Tibial artery (tissue), 4 donors: ENCODE results near the gene SLC25A14.
"Not testable (repeated sequence)": the region's sequence is repeated elsewhere in the genome, so short reads cannot be mapped to it uniquely, and the experiment has no call there.

Experiments used
- DNase-seq, 2 donors: peaks; one replicate each; pipeline ENCODE4 v3.0.0-alpha.2; 2019
- H3K27ac ChIP-seq, 2 donors: fragments of 200-600 bp; sonication (generic) in 1 of 2; 1 replicate in 1 of 2; 2 replicates in 1 of 2; pipeline ENCODE4 v1.5.1; 2018 to 2019; ENCODE audit warnings: mild to moderate bottlenecking in 1 of 2
- H3K27me3 ChIP-seq, 2 donors: fragments of 200-600 bp; sonication (generic) in 1 of 2; one replicate each; pipeline versions ENCODE4 v1.5.1 to v1.6.0; 2016 to 2019
- H3K36me3 ChIP-seq, 3 donors: fragments of 200-600 bp; sonication (generic) in 2 of 3; one replicate each; pipeline ENCODE4 v1.5.1; 2016 to 2019; ENCODE audit warnings: mild to moderate bottlenecking in 2 of 3
- H3K4me1 ChIP-seq, 4 donors: fragments of 200-600 bp; sonication (generic) in 2 of 4; 1 replicate in 3 of 4; 2 replicates in 1 of 4; pipeline ENCODE4 v1.5.1; 2016 to 2019
- H3K4me3 ChIP-seq, 2 donors: fragments of 200-600 bp; sonication (generic) in 1 of 2; 1 replicate in 1 of 2; 2 replicates in 1 of 2; pipeline ENCODE4 v1.5.1; 2018 to 2019; ENCODE audit warnings: mild to moderate bottlenecking in 2 of 2
- H3K9me3 ChIP-seq, 3 donors: fragments of 200-600 bp; sonication (generic) in 1 of 3; one replicate each; pipeline ENCODE4 v1.5.1; 2016 to 2019
- CTCF ChIP-seq, 2 experiments: fragments of 200-600 bp in 1 of 2; fragments of 450-650 bp in 1 of 2; IDR thresholded peaks; one replicate each; pipeline ENCODE4 v1.5.1; 2017 to 2019; ENCODE audit warnings: antibody characterized with exemption in 2 of 2, mild to moderate bottlenecking in 1 of 2, moderate library complexity in 1 of 2
- intact Hi-C: fragments of 100-400 bp; cut with DNase I; formaldehyde crosslinking; loops from one replicate; pipeline ENCODE4 v1.15.0; 2023; ENCODE audit warnings: low total_unique reads

SLC25A14 gene

GRCh38 chrX:130300010-130300282, 39.8 kb upstream of the SLC25A14 start:
- H3K27ac ChIP-seq: no peak overlapping the region
- H3K4me3 ChIP-seq: no peak overlapping the region
- no peak for TF ChIP-seq CTCF (IDR thresholded peaks at IDR 0.05)
- no peaks in the 10 kb centered on the region for H3K9me3 ChIP-seq
- intact Hi-C loops: no loop called here
- no peaks in the 10 kb centered on the region for H3K27me3 ChIP-seq
- no peaks in the 10 kb centered on the region for H3K36me3 ChIP-seq
- H3K4me1 ChIP-seq: peaks cover 0 to 9% (median 0%) of the 10 kb centered on the region in 4 donors
- DNase-seq: no peak

- Histone ChIP-seq H3K9me3 (no peaks in the 10 kb centered on the region), H3K27ac (no peak overlapping the region), H3K4me1 (peaks cover 0 to 3% (median 0%) of the 10 kb centered on the region in 4 donors), H3K36me3 (no peaks in the 10 kb centered on the region), H3K4me3 (no peak overlapping the region), H3K27me3 (no peaks in the 10 kb centered on the region)
- no peak for DNase-seq
- TF ChIP-seq CTCF (IDR thresholded peaks at IDR 0.05): no peak
- intact Hi-C loops: no loop called here
Measured at GRCh38 chrX:130301405-130301804, 38.3 kb upstream of the SLC25A14 start.

GRCh38 chrX:130301977-130302376, 37.7 kb upstream of the SLC25A14 start:
- H3K36me3 ChIP-seq: no peaks in the 10 kb centered on the region
- no peaks in the 10 kb centered on the region for H3K9me3 ChIP-seq
- intact Hi-C loops: no loop called here
- no peaks in the 10 kb centered on the region for H3K27me3 ChIP-seq
- TF ChIP-seq CTCF (IDR thresholded peaks at IDR 0.05): no peak
- DNase-seq: no peak
- H3K27ac ChIP-seq: no peak overlapping the region
- no peak overlapping the region for H3K4me3 ChIP-seq
- no peaks in the 10 kb centered on the region for H3K4me1 ChIP-seq

GRCh38 chrX:130304587-130305368, 34.9 kb upstream of the SLC25A14 start:
- TF ChIP-seq CTCF (IDR thresholded peaks at IDR 0.05): no peak
- no peaks in the 10 kb centered on the region for H3K4me1 ChIP-seq
- no peaks in the 10 kb centered on the region for H3K9me3 ChIP-seq
- no peak for DNase-seq
- H3K27ac ChIP-seq: no peak overlapping the region
- H3K36me3 ChIP-seq: no peaks in the 10 kb centered on the region
- intact Hi-C loops: no loop called here
- H3K4me3 ChIP-seq: no peak overlapping the region
- no peaks in the 10 kb centered on the region for H3K27me3 ChIP-seq

GRCh38 chrX:130319886-130320285, 19.8 kb upstream of the SLC25A14 start:
- H3K4me3 ChIP-seq, H3K4me1 ChIP-seq, H3K27me3 ChIP-seq, H3K27ac ChIP-seq, intact Hi-C loops, H3K36me3 ChIP-seq, H3K9me3 ChIP-seq, DNase-seq: not testable (repeated sequence)

- no peaks in the 10 kb centered on the region for H3K36me3 ChIP-seq
- no peak overlapping the region for H3K27ac ChIP-seq
- no peaks in the 10 kb centered on the region for H3K9me3 ChIP-seq
- TF ChIP-seq CTCF (IDR thresholded peaks at IDR 0.05): no peak
- H3K4me1 ChIP-seq: no peaks in the 10 kb centered on the region
- no peak for DNase-seq
- no peak overlapping the region for H3K4me3 ChIP-seq
- H3K27me3 ChIP-seq: no peaks in the 10 kb centered on the region
- intact Hi-C loops: no loop called here
Measured at GRCh38 chrX:130321550-130321949, 18.2 kb upstream of the SLC25A14 start.
